Ascending aorta (tissue), 2 donors: ENCODE measurements around the gene ZNF750. TPM values are rescaled to one million over a fixed set of nuclear protein-coding genes. Genes with fewer than 3 reads are reported as not detected.
A peak's percentile ranks its signal among the peaks of the same experiment; 100 is the strongest.

Experiments
- DNase-seq, 2 donors: peaks; one replicate each; pipeline ENCODE4 v3.0.0-alpha.2; 2019; ENCODE audit warnings: low spot score in 2 of 2
- H3K27ac ChIP-seq, 2 donors: fragments of 200-600 bp; sonication (generic); one replicate each; pipeline ENCODE4 v1.5.1; 2016 to 2017; ENCODE audit warnings: mild to moderate bottlenecking in 1 of 2
- H3K27me3 ChIP-seq: fragments of 200-600 bp; sonication (generic); one replicate; pipeline ENCODE4 v1.5.1; 2017
- H3K36me3 ChIP-seq, 2 donors: fragments of 200-600 bp; sonication (generic); one replicate each; pipeline ENCODE4 v1.5.1; 2016
- H3K4me1 ChIP-seq, 2 donors: fragments of 200-600 bp; sonication (generic); one replicate each; pipeline ENCODE4 v1.5.1; 2016 to 2017; ENCODE audit warnings: mild to moderate bottlenecking in 1 of 2
- H3K4me3 ChIP-seq, 2 donors: fragments of 200-600 bp; sonication (generic); one replicate each; pipeline ENCODE4 v1.5.1; 2016 to 2017; ENCODE audit warnings: mild to moderate bottlenecking in 1 of 2
- H3K9me3 ChIP-seq, 2 donors: fragments of 200-600 bp; sonication (generic); one replicate each; pipeline ENCODE4 v1.5.1; 2016
- CTCF ChIP-seq, 3 experiments: fragments of 200-600 bp in 2 of 3; fragments of 450-650 bp in 1 of 3; sonication (generic) in 2 of 3; IDR thresholded peaks; one replicate each; pipeline ENCODE4 v1.5.1; 2016 to 2019; ENCODE audit warnings: antibody characterized with exemption in 3 of 3, mild to moderate bottlenecking in 1 of 3, moderate library complexity in 1 of 3
- intact Hi-C: fragments of 100-400 bp; cut with DNase I; formaldehyde crosslinking; loops from one replicate; pipeline ENCODE4 v1.15.1; 2023
- total RNA-seq: library from RNA; depleted of rRNA; stranded (reverse); fragments of >200 nt; gene quantifications from one replicate; pipeline ENCODE4 v1.1.0, GENCODE V29; 2016

ZNF750 gene
- total RNA-seq, 1 donor from 2014 or later = not detected

- intact Hi-C loops = no loop called here
- DNase-seq = no peak
- no peak overlapping the region for H3K4me3 ChIP-seq
- no peak overlapping the region for H3K27ac ChIP-seq
- no peak for TF ChIP-seq CTCF (IDR thresholded peaks at IDR 0.05)
- no peaks in the 10 kb centered on the region for H3K27me3 ChIP-seq
- peaks cover 0 to 6% of the 10 kb centered on the region in 2 donors for H3K4me1 ChIP-seq
- peaks cover 6 to 22% of the 10 kb centered on the region in 2 donors for H3K36me3 ChIP-seq
- H3K9me3 ChIP-seq = no peaks in the 10 kb centered on the region
Measured at GRCh38 chr17:82805823-82806222, 34.0 kb downstream of the ZNF750 start.

DNA sequence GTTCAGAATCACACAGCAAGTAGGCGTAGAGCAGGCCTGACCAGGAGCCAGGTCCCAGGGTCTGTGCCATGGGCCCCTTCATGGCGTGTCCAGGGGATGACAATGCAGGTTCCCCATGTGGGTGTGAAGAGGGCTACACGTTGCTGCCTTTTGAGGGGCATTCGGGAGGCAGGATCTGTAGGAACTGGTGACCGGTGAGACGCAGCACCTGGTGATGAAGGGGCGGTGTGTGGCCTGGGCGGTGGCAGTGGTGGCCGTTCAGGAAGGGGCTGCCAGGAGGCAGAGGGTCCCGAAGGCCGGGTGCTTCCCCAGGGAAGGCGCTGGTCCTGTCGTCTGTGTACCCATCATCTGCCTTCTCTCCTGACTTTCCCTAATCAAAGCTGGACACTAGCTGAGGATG is 34.6 kb downstream of the ZNF750 start:
- no peak for TF ChIP-seq CTCF (IDR thresholded peaks at IDR 0.05)
- no peaks in the 10 kb centered on the region for H3K27me3 ChIP-seq
- no peak for DNase-seq
- H3K4me1 ChIP-seq = peaks cover 0 to 6% of the 10 kb centered on the region in 2 donors
- H3K36me3 ChIP-seq = peaks cover 6 to 24% of the 10 kb centered on the region in 2 donors
- no peak overlapping the region for H3K4me3 ChIP-seq
- no peaks in the 10 kb centered on the region for H3K9me3 ChIP-seq
- intact Hi-C loops = no loop called here
- peak overlapping the region in 1 of 2 donors; percentile 22 for H3K27ac ChIP-seq

GRCh38 chr17:82804442-82805191 is 35.2 kb downstream of the ZNF750 start:
- H3K27ac ChIP-seq = peak overlapping the region in 1 of 2 donors; percentile 22
- no peaks in the 10 kb centered on the region for H3K27me3 ChIP-seq
- H3K36me3 ChIP-seq = peaks cover 6 to 25% of the 10 kb centered on the region in 2 donors
- peaks cover 0 to 2% of the 10 kb centered on the region in 2 donors for H3K4me1 ChIP-seq
- no peaks in the 10 kb centered on the region for H3K9me3 ChIP-seq
- intact Hi-C loops = no loop called here
- TF ChIP-seq CTCF (IDR thresholded peaks at IDR 0.05) = no peak
- H3K4me3 ChIP-seq = no peak overlapping the region
- DNase-seq = peak; percentile 19 to 83

DNA sequence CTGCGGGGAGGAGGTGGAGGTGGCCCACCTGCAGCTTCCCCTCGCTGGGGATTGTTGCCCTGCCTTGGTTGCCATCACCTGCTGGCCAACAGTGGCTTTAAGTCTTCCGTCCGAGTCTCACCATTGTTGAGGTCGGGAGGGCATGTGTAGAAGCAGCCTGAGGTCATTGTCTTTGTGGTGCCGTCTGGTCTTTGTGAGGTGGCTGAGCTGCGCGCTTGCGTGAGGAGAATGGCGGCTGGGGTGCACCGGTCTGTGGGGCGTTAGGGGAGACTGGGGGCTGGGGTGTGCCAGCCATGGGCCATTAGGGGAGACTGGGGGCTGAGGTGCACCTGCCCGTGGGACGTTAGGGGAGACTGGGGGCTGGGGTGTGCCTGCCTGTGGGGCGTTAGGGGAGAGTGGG is 36.2 kb downstream of the ZNF750 start:
- Histone ChIP-seq H3K27ac (no peak overlapping the region), H3K27me3 (no peaks in the 10 kb centered on the region), H3K4me1 (no peaks in the 10 kb centered on the region), H3K36me3 (peaks cover 11 to 32% of the 10 kb centered on the region in 2 donors), H3K4me3 (no peak overlapping the region), H3K9me3 (no peaks in the 10 kb centered on the region)
- DNase-seq = no peak
- no peak for TF ChIP-seq CTCF (IDR thresholded peaks at IDR 0.05)
- intact Hi-C loops = no loop called here

DNA sequence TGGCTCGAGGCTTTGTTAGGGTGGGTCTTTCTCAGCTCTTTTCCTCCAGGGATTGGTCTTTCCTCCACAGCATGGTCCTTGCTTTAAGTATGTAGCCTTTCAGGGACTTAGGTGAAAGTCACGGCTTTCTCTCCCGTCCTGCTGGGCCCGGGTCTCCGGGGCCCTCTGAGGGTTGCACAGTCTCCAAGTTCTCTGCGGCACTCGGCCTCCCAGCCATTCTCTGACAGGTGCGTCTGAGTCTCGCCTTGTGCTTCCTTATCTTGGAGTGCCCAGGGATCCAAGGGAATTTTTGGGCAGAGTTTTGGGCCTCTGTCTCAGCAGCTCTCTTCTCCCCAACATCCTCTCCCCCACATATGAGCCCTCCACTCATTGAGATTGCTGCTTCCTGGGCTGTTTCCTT is 36.6 kb downstream of the ZNF750 start:
- H3K27ac ChIP-seq = no peak overlapping the region
- H3K27me3 ChIP-seq = no peaks in the 10 kb centered on the region
- no peak for DNase-seq
- intact Hi-C loops = no loop called here
- no peaks in the 10 kb centered on the region for H3K9me3 ChIP-seq
- no peaks in the 10 kb centered on the region for H3K4me1 ChIP-seq
- H3K4me3 ChIP-seq = no peak overlapping the region
- H3K36me3 ChIP-seq = peaks cover 12 to 36% of the 10 kb centered on the region in 2 donors
- TF ChIP-seq CTCF (IDR thresholded peaks at IDR 0.05) = no peak
